Activated CD4-positive, alpha-beta T cell treated with anti-CD3 and anti-CD28 coated beads for 24 hours (primary cell): Measurements from ENCODE around the gene TMEM63C.

Experiments used
- DNase-seq, 2 donors: peaks; one replicate each; pipeline ENCODE4 v3.0.0-alpha.2; 2020; ENCODE audit warnings: low read depth in 2 of 2

The TMEM63C gene

GRCh38 chr14:77199590-77199989 is 18.0 kb downstream of the TMEM63C start:
- no peak for DNase-seq

GRCh38 chr14:77200406-77200985 is 18.9 kb downstream of the TMEM63C start:
- no peak for DNase-seq

DNA sequence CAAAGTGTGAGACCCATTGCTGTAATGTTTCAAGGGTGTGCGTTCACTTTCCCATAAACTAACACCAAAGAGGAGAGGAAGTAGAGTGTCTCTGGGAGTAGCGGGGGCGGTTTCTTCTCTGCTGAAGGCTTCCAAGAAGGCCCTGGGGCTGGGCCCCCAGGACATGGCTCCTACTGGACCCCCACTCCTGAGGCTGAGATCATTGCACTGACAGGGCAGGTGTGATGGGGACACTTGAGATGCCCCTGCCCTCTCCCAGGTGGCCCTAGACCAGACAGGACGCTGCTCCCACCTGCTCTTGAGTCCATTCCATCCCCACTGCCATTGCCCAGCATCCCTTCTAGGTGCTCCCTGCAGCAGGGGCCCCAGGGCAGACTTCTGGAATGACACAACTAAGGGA is 20.1 kb downstream of the TMEM63C start:
- no peak for DNase-seq

- no peak for DNase-seq
Observed at GRCh38 chr14:77203611-77204458, 22.2 kb downstream of the TMEM63C start.

- no peak for DNase-seq
Observed at GRCh38 chr14:77204459-77204771, 22.8 kb downstream of the TMEM63C start.

DNA sequence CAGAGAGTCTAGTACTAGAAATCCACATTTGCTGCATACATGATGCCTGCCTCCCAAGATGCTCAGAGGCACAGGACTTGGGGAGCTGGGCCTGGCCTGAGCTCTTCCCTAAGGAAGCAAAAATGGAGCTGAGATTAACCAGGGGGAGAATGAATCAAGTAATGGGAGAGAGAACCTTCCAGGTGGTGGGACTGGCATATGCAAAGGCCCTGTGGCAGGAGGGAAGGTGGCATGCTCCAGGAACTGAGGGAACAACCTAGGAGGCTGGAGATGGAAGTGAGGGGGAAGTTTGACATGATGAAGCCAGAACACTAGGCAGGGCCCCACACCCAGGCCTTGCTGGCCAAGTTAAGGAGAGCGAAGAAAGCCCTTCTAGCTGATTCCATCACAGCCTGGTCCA is 23.3 kb downstream of the TMEM63C start:
- DNase-seq: no peak

GRCh38 chr14:77205566-77205965 is 24.0 kb downstream of the TMEM63C start:
- DNase-seq: no peak

DNA sequence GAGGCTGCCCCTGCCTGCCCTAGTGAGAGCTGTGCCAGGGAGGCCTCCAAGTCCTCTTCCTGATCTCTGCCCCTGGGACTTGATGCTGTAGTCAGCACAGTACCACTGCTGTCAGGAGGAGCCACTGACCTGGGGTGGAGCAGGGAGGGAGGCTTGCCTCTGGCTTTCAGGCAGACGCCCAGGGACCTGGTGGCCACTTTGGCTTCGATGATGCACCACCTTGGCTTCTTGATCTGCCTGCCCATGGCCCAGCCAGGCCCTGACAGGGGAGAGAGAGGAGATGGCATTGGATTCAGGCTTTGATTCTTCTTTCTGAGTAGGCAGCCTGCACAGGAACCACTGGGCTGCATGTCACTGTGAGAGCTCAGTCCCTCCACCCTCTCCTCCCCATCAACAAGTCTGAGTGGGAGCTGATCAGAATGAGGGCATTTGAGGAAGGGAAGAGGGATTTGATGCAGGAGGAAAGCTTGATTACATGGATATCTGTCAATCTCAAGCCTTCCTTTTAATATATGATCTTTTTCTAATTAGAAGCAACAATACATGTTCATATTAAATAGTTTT is 24.7 kb downstream of the TMEM63C start:
- no peak for DNase-seq

DNA sequence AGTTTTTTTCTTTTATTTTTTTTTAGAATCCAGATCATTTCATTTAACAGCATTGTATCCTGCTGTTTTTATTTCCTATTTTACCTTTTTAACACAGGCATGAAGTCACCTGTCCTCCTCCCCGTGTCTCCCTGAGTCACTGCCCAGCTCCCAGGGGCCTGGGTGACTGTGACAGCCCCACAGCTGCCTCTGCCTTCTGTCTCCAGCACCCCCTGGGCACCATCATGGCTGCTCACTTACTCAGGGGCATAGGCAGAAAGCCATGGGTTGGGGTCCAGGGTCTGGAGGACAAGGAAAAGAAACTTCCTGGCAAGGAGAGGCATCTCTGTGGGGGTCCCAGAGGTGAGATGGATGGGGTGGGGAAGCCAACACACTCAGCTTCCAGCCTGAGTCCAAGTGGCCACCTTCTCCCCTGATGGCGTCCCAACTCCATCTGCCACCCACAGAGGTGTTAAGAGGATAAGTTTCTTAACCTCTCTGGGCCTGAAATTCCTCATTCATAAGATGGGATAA is 25.3 kb downstream of the TMEM63C start:
- DNase-seq: no peak

DNA sequence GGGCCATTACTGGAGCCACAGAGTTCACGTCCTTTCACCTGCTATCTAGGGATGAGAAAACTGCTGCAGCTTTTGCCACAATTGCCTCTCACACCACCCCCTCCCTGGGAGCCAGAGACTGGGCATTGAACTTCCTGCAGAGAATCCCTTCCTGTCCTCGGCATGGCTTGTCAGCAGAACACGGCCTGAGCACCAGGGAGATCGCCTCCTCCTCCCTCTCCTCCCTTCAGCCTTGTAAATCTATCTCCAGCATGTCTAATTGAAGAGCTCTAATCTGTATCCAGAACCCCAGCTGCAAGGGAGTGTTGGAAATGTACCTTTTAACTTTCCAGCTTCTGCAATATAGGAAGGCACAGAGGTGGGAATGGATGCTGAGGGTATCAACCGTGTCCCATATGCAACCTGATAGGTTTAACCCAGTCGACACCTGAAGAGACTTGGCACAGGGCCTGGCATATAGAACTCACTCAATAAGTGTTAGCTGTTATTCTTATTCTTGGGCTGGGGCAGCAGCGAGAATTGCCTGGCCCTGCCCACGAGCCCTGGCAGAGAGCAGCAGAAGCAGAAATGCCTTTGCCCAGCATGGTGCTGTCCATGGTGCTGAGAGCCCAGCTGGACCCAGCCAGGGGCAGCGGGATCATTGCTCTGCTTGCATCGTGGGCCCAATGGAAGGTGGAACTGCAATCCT is 26.8 kb downstream of the TMEM63C start:
- DNase-seq: peak; percentile 25 to 35

DNA sequence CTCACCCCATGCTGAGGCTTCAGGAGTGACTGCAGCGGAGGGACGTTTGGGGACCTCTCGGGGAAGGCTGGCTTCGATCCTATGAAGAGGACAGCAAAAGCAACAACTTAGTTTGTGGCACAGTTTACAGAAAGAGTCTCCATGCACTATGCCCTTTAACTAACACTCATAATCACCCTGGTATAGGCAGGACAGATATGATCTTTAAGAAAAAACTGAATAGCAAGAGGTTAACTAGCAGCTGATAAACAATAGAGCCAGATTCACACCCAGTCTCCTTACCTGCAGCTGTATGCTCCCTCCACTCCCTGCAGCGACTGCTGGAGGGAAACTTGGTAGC is 27.4 kb downstream of the TMEM63C start:
- no peak for DNase-seq

GRCh38 chr14:77212097-77212870 is 30.7 kb downstream of the TMEM63C start:
- no peak for DNase-seq

- DNase-seq: peak in 1 of 2 donors; percentile 10
Observed at GRCh38 chr14:77212943-77213678, 31.5 kb downstream of the TMEM63C start.

- no peak for DNase-seq
Observed at GRCh38 chr14:77213679-77214016, 32.0 kb downstream of the TMEM63C start.

- DNase-seq: no peak
Observed at GRCh38 chr14:77214216-77214615, 32.6 kb downstream of the TMEM63C start.

DNA sequence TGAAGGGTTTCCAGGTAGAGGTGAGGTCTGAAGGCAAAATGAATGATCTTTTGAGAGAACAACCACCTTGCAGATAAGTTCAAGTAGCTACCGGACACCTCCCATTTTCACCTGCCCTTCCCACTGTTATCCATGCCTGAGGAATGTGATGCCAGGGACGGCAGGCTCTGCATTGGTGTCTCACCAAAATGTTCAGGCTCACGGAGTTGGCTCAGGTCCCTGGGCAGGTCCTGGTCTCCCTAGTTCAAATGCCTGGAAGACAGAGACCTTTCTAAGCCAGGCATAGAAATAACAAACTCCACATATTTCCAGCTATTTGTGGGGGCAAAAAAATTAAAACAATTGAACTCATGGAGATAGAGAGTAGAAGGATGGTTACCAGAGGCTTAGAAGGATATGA is 36.0 kb downstream of the TMEM63C start:
- DNase-seq: no peak

- DNase-seq: no peak
Observed at GRCh38 chr14:77219591-77219990, 38.0 kb downstream of the TMEM63C start.

- DNase-seq: no peak
Observed at GRCh38 chr14:77220246-77221017, 38.8 kb downstream of the TMEM63C start.

GRCh38 chr14:77221241-77221871 is 39.8 kb downstream of the TMEM63C start:
- no peak for DNase-seq
